Activated T-helper 1 cell treated with anti-CD3 and anti-CD28 coated beads, Interleukin-12 subunit alpha, Interleukin-12 subunit beta, Interleukin-2, Interleukin-4 antibody, amounts not matched to agents 30 ng/mL and 10 ng/mL and 1 ng/mL, durations not matched to agents 14 hours and 24 hours and 36 hours (primary cell): ENCODE data around the gene BDH1. TPM values are rescaled to one million over a fixed set of nuclear protein-coding genes. Genes with fewer than 3 reads are reported as not detected.

ENCODE experiments used
- DNase-seq: peaks from one replicate; pipeline ENCODE4 v3.0.0; 2021; ENCODE audit warnings: low spot score
- H3K27ac Mint-ChIP-seq: one replicate; pipeline ENCODE4 v1.8.0; 2021; ENCODE audit warnings: mild to moderate bottlenecking, mixed read lengths
- H3K27me3 Mint-ChIP-seq: one replicate; pipeline ENCODE4 v1.8.0; 2022; ENCODE audit warnings: mild to moderate bottlenecking, moderate library complexity, mixed read lengths; ENCODE audit not compliant: insufficient read depth
- H3K36me3 Mint-ChIP-seq: one replicate; pipeline ENCODE4 v1.8.0; 2021; ENCODE audit warnings: low read depth, mixed read lengths
- H3K4me1 Mint-ChIP-seq: one replicate; pipeline ENCODE4 v1.8.0; 2021; ENCODE audit warnings: low read depth, mixed read lengths
- H3K4me3 Mint-ChIP-seq: one replicate; pipeline ENCODE4 v1.8.0; 2021; ENCODE audit warnings: mild to moderate bottlenecking, moderate library complexity, mixed read lengths
- H3K9me3 Mint-ChIP-seq: one replicate; pipeline ENCODE4 v1.8.0; 2021; ENCODE audit warnings: mixed read lengths
- intact Hi-C: fragments of 100-400 bp; cut with micrococcal nuclease; formaldehyde crosslinking; loops from one replicate; pipeline ENCODE4 v1.15.1; 2024
- total RNA-seq: library from RNA; stranded (reverse); gene quantifications from 2 replicates; pipeline ENCODE4 v1.2.3, GENCODE V29; 2022

BDH1 gene
- total RNA-seq, 1 donor from 2014 or later = 120 TPM

DNA sequence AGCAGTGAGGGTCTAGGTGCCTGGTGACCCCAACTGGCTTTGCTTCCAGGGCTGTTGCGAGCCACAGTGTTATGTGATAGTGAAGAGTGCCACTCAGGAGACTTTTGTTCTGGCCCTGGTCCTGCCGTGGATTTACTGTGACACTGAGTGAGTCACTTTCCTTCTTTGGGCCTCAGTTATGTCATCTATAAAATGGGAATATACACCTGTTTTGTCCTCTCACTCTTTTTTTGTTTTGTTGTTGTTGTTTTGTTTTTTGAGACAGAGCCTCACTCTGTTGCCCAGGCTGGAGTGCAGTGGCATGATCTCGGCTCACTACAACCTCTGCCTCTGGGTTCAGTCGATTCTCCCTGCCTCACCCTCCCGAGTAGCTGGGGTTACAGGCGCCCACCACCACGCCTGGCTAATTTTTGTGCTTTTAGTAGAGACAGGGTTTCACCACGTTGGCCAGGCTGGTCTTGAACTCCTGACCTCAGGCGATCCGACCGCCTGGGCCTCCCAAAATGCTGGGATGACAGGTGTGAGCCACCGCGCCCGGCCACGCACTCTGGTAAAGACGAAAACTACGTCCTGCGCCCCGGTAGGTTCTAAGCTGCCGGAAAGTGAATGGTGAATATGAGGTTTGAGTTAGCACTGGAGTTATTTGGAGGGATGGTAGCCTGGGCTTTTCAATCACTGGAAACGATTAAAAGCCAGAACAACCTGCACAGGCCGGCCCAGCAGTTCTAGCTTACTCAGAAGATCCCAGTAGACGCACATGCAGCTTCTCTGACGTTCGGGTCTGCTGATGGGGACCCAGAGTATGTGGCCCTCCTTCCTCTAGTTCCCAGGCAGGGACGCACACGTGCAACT is 46.6 kb downstream of the BDH1 start:
- peaks cover 21% of the 10 kb centered on the region for H3K36me3 Mint-ChIP-seq
- no peak overlapping the region for H3K27ac Mint-ChIP-seq
- H3K27me3 Mint-ChIP-seq = no peaks in the 10 kb centered on the region
- H3K9me3 Mint-ChIP-seq = no peaks in the 10 kb centered on the region
- no peak for DNase-seq
- H3K4me3 Mint-ChIP-seq = no peak overlapping the region
- peaks cover 5% of the 10 kb centered on the region for H3K4me1 Mint-ChIP-seq
- intact Hi-C loops = loop anchor here (10.0 kb wide), 1 partner anchor 504 kb away; no protein-coding TSS in a partner anchor

DNA sequence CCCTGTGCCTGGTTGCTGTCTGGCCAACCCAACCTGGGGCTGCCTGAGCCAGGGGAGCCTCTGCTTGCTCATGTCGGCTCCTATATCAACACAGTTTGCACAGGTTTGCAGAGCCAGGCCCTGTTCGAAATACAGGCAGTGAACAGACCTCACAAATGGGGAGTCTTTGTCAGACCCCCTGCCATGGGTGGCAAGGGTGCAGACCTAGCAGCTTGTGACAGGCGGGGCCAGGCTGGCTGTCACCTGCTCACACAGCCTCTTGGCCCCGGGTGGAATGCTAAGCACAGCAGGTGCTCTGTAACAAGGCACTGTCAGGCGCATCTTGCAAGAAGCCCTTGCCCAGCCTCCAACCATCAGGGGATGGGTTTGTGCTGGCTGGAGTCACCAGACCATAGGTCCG is 47.3 kb downstream of the BDH1 start:
- DNase-seq = no peak
- peaks cover 15% of the 10 kb centered on the region for H3K36me3 Mint-ChIP-seq
- H3K27me3 Mint-ChIP-seq = no peaks in the 10 kb centered on the region
- intact Hi-C loops = loop anchor here (10.0 kb wide), 1 partner anchor 504 kb away; no protein-coding TSS in a partner anchor
- H3K27ac Mint-ChIP-seq = no peak overlapping the region
- H3K4me1 Mint-ChIP-seq = peaks cover 5% of the 10 kb centered on the region
- no peak overlapping the region for H3K4me3 Mint-ChIP-seq
- H3K9me3 Mint-ChIP-seq = no peaks in the 10 kb centered on the region

DNA sequence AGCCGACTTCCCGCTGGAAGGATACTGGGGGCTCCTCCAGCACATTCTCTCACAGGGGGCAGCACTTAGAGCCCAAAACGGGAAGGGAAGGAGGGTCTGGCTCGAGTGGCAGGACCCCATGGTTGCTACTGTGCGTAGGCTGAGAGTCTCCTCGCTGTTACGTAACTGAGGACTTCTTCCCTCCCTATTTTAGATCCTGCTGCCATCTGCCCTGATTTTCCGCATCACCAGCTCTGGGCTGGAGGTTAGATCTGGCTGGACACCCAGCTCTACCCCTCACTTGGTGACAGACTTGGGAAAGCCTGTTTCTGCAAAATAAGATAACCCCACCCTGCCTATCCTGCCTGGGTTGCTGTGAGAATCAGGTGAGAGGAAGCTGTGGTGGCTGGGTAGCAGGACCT is 47.7 kb downstream of the BDH1 start:
- Mint-ChIP-seq H3K27ac (no peak overlapping the region), H3K36me3 (peaks cover 15% of the 10 kb centered on the region), H3K4me3 (no peak overlapping the region), H3K9me3 (no peaks in the 10 kb centered on the region), H3K27me3 (no peaks in the 10 kb centered on the region), H3K4me1 (peaks cover 5% of the 10 kb centered on the region)
- intact Hi-C loops = loop anchor here (10.0 kb wide), 1 partner anchor 503 kb away; no protein-coding TSS in a partner anchor
- DNase-seq = no peak

DNA sequence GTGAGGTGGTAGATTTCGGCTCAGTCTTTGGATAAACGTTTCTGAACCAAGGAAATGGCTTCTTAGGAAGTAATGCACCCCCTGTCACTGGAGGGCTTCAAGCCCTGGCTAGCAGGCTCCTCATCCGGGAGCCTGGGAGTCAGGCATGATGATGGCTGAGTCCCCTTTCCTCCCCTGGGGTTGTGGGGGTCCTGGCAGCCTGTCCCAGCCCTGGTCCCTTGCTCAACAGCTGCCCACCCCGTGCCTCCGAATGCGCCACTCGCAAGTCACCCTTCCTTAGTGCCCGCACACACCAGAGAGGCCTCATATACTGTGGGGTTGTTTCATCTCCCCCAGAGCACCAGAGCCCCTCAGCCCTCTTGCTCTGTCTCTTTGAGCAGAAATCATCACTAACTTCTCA is 48.2 kb downstream of the BDH1 start:
- DNase-seq = no peak
- H3K27me3 Mint-ChIP-seq = no peaks in the 10 kb centered on the region
- peaks cover 5% of the 10 kb centered on the region for H3K4me1 Mint-ChIP-seq
- H3K36me3 Mint-ChIP-seq = peaks cover 12% of the 10 kb centered on the region
- H3K4me3 Mint-ChIP-seq = no peak overlapping the region
- no peaks in the 10 kb centered on the region for H3K9me3 Mint-ChIP-seq
- intact Hi-C loops = loop anchor here (10.0 kb wide), 1 partner anchor 503 kb away; no protein-coding TSS in a partner anchor
- H3K27ac Mint-ChIP-seq = no peak overlapping the region

DNA sequence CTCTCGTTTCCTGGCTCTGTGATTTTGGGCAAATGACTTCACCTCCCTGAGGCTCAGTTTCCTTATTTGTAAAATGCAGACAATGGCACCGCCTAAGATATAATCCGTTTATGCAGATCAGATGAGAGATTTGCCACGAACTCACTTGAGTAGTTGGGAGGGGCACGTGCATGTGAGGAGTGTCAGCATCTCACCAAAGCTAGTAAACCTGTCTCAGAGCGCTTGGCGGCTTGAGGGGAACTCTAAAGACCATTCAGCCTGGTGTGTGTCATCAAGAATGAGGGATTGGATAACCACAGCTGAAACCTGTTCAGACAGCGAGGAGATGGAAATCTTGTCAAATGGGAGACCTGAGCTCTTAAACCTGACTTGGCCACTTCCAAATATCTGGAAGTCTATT is 48.7 kb downstream of the BDH1 start:
- no peaks in the 10 kb centered on the region for H3K9me3 Mint-ChIP-seq
- no peak for DNase-seq
- H3K4me3 Mint-ChIP-seq = no peak overlapping the region
- peaks cover 5% of the 10 kb centered on the region for H3K4me1 Mint-ChIP-seq
- peaks cover 7% of the 10 kb centered on the region for H3K36me3 Mint-ChIP-seq
- H3K27me3 Mint-ChIP-seq = no peaks in the 10 kb centered on the region
- intact Hi-C loops = loop anchor here (10.0 kb wide), 1 partner anchor 502 kb away; no protein-coding TSS in a partner anchor
- H3K27ac Mint-ChIP-seq = no peak overlapping the region

DNA sequence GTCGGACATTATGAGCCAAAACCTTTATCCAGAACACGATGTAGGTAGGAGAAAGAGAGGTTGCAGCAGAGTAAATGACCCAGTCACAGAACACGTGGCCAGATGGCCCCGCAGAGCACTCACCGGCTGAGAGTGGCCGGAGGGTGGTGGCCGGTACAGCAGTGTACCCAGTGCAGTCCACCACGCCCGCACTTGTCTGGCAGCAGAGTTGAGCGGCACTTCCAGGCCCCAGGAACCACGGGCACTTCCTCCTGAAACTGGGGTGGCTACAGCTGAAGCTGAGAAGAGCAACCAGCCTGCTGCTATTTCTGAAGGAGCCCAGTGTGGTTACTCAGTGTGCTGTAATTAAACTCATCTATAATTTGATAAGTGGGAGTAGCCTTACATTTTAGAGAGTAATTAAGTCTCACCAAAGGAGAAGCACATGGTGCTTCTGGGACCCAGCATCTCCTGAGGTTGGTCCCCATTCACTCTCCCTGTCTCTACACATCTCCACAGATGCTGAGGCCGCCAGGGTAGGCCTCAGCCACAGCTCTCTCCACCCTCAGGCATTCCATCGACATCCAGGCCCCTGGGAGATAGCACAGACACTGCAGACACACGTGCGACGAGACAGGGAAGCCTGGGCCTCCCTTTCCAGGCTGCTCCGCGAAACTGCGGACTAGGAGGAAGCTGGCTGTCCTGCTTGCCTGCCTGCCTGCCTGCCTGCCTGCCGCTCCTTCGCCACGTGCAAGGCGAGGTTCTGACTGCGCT is 49.8 kb downstream of the BDH1 start:
- Mint-ChIP-seq H3K36me3 (peaks cover 2% of the 10 kb centered on the region), H3K9me3 (no peaks in the 10 kb centered on the region), H3K27ac (no peak overlapping the region), H3K4me1 (peaks cover 5% of the 10 kb centered on the region), H3K27me3 (no peaks in the 10 kb centered on the region), H3K4me3 (no peak overlapping the region)
- no peak for DNase-seq
- intact Hi-C loops = loop anchor here (10.0 kb wide), 1 partner anchor 501 kb away; no protein-coding TSS in a partner anchor

DNA sequence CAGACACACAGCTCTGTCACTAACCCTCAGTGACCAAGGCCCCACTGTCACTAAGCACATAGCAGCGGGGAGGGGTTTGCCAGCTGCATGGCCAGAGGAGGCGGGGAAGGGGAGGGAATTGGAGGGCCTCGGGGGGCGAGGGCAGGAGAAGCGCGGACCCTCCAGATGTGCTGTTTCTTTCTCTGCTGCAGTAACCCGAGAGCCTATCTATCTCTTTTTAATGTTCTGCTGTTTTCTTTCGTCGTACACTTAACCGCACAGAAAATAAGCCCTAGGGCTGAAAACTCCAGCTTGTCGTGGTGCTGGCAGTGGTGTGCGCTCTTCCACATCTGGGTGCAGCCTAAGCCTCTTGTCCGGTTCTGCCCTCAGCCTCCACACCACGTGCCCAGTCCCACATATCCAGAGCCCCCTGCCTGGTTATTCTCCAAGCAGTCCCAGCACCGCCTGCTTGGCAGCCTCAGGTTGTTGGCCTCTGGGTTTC is 51.1 kb downstream of the BDH1 start:
- no peak for DNase-seq
- H3K4me3 Mint-ChIP-seq = no peak overlapping the region
- no peaks in the 10 kb centered on the region for H3K36me3 Mint-ChIP-seq
- no peak overlapping the region for H3K27ac Mint-ChIP-seq
- no peaks in the 10 kb centered on the region for H3K27me3 Mint-ChIP-seq
- no peaks in the 10 kb centered on the region for H3K9me3 Mint-ChIP-seq
- H3K4me1 Mint-ChIP-seq = no peaks in the 10 kb centered on the region
- intact Hi-C loops = loop anchor here (10.0 kb wide), 1 partner anchor 500 kb away; no protein-coding TSS in a partner anchor

DNA sequence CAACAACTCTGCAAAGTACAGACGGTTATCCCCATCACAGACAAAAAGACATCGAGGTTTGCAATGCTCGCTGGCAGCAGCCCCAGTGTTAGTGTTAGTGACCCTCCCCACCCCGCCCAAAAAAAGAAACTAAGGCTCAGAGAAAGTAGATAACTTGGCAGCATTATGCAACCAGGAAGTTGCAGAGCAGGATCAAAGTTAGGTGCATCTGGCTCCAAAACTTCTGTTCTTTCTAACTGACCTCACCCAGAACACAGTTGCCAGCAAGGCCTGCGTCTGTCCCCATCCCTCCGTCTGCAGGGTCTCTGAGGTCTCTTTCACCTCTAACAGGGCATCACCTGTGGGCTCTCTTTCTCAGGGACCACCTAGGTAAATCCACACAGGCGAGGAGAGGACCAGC is 51.5 kb downstream of the BDH1 start:
- DNase-seq = no peak
- intact Hi-C loops = loop anchor here (10.0 kb wide), 1 partner anchor 499 kb away; no protein-coding TSS in a partner anchor
- Mint-ChIP-seq H3K9me3 (no peaks in the 10 kb centered on the region), H3K27me3 (no peaks in the 10 kb centered on the region), H3K27ac (no peak overlapping the region), H3K36me3 (no peaks in the 10 kb centered on the region), H3K4me3 (no peak overlapping the region), H3K4me1 (no peaks in the 10 kb centered on the region)

DNA sequence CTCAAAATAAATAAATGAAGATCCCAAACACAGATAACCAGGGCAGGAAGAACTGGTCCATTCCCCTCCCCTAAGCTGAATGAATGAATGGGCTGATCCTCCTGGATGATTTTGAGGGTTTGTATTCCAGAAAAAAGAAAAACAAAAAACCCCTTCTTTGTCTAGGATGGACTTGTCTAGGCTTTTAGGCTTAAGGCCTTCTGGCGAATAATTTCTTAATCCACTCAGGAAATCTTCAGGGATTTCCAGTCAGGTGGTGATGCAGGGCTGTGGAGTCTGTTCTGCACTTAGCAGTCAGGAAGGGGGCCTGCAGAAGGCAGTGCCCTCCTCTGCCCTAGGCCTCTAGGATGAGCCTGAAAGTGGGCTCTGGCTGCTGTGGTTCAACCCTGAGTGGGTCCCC is 52.1 kb downstream of the BDH1 start:
- Mint-ChIP-seq H3K9me3 (no peaks in the 10 kb centered on the region), H3K4me3 (no peak overlapping the region), H3K36me3 (no peaks in the 10 kb centered on the region), H3K27ac (no peak overlapping the region), H3K27me3 (no peaks in the 10 kb centered on the region), H3K4me1 (no peaks in the 10 kb centered on the region)
- intact Hi-C loops = loop anchor here (2.0 to 10.0 kb wide), 2 partner anchors 207 to 499 kb away; no protein-coding TSS in a partner anchor
- no peak for DNase-seq

DNA sequence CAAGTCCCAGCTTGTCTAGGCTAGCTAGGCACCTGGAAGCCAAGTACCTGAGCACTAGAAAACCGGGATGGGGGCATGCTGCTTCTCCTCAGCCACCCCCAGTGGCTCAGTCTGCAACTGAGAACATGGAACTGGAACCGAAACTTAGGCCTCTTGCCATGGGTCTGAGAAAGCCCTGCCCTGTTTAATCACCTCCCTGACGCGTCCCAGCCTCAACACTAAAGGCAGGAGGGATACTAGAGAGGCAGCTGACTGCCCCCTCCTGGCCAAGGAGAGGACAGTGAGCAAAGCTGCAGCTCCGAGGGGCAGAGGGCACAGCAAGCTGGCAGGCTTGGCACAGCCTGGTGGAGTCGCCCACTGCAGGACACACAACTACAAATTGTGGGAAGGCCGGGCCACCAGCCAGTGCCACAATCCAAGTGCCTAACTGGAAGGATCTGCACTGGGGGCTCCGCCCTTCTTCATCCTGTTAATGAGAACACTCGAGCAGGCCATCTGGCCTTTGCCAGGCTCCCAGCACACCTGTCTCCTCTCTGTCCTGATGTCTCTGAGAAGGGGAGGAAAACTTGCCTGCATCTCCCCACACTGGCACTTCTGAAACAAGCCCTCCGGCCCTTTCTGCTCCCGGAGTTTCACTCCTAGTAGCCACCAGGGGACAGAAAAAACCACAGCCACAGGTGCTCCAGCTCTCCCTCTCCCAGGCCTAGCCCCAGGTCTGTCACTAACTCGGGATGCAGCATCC is 53.7 kb downstream of the BDH1 start:
- H3K4me3 Mint-ChIP-seq = no peak overlapping the region
- no peaks in the 10 kb centered on the region for H3K9me3 Mint-ChIP-seq
- H3K36me3 Mint-ChIP-seq = no peaks in the 10 kb centered on the region
- H3K4me1 Mint-ChIP-seq = no peaks in the 10 kb centered on the region
- peak; percentile 20 for DNase-seq
- H3K27me3 Mint-ChIP-seq = no peaks in the 10 kb centered on the region
- intact Hi-C loops = loop anchor here (1.0 to 10.0 kb wide), 4 partner anchors 205 to 497 kb away; no protein-coding TSS in a partner anchor
- no peak overlapping the region for H3K27ac Mint-ChIP-seq

DNA sequence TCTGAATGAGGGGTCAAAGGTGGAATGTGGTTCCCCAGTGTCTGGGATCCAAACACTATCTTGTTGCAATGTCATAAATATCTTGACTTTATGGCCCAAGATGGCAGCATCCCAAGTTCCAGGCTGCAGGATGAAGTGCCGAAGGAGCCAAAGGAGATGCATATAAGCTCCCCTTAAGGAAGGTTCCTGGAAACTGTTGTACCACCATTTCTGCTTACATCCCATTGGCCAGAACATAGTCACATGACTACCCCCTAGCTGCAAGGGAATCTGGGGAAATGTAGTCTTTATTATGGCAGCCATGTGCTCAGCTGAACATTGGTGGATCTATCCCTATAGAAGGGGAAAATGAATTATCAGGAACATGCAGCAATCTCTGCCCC is 54.3 kb downstream of the BDH1 start:
- no peaks in the 10 kb centered on the region for H3K4me1 Mint-ChIP-seq
- no peaks in the 10 kb centered on the region for H3K9me3 Mint-ChIP-seq
- H3K36me3 Mint-ChIP-seq = no peaks in the 10 kb centered on the region
- H3K4me3 Mint-ChIP-seq = no peak overlapping the region
- H3K27ac Mint-ChIP-seq = no peak overlapping the region
- intact Hi-C loops = loop anchor here (10.0 kb wide), 1 partner anchor 497 kb away; no protein-coding TSS in a partner anchor
- H3K27me3 Mint-ChIP-seq = no peaks in the 10 kb centered on the region
- DNase-seq = no peak

DNA sequence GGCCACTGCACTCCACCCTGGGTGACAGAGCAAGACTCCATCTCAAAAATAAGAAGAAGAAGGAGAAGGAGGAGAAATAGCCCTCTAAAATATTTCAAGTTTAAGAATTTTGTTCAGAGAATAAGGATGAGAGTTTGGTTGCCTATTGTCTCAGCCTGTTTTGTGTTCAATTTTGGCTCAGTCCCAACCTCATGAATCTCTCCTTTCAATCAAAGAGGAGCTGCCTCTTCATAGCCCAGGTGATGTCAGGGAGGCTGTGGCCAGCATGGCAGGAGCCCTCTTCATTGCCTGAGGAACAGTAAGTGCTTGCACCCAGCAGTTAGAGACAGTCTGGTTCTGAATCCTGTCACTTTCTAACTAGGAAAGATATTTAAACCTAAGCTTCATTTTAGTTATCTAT is 55.0 kb downstream of the BDH1 start:
- Mint-ChIP-seq H3K27me3 (no peaks in the 10 kb centered on the region), H3K36me3 (no peaks in the 10 kb centered on the region), H3K27ac (no peak overlapping the region), H3K4me1 (no peaks in the 10 kb centered on the region), H3K9me3 (no peaks in the 10 kb centered on the region), H3K4me3 (no peak overlapping the region)
- no peak for DNase-seq
- intact Hi-C loops = loop anchor here (10.0 kb wide), 1 partner anchor 496 kb away; no protein-coding TSS in a partner anchor
